Measurements from ENCODE around the gene ITGAL. TPM values are rescaled to one million over a fixed set of nuclear protein-coding genes. Genes with fewer than 3 reads are reported as not detected.

Gene ITGAL
- total RNA-seq, 1 experiment from 2014 or later, result not detected

GRCh38 chr16:30478766-30479478 is 6.4 kb downstream of the ITGAL start:
- ChIA-PET CTCF (no interaction called here), POLR2A (ENCODE audit: low non-redundant PET) (interaction anchor here (0.6 kb wide), 1 partner anchor 141 kb away, joined by 3 read pairs; no protein-coding TSS in a partner anchor)
- TF ChIP-seq CTCF (conservative IDR thresholded peaks at IDR 0.05; ENCODE audit: low read depth, low read length), result no peak
- TF ChIP-seq EZH2 (IDR thresholded peaks at IDR 0.05; ENCODE audit: borderline replicate concordance, low read depth, low read length, poor library complexity, severe bottlenecking), result no peak
- Histone ChIP-seq H3K27ac (ENCODE audit: low read depth, low read length, poor library complexity, severe bottlenecking) (no peak overlapping the region), H3K27me3 (replicated peaks; ENCODE audit: insufficient read depth, low read depth, low read length, poor library complexity) (no peaks in the 10 kb centered on the region), H3K4me3 (ENCODE audit: low read depth, low read length, poor library complexity, severe bottlenecking) (no peak overlapping the region), H3K9me3 (ENCODE audit: low read depth, low read length, poor library complexity, severe bottlenecking) (no peaks in the 10 kb centered on the region), H3K36me3 (ENCODE audit: insufficient read depth, low read length, poor library complexity, severe bottlenecking) (no peaks in the 10 kb centered on the region), H3K4me1 (ENCODE audit: insufficient read depth, low read length, poor library complexity, severe bottlenecking) (no peaks in the 10 kb centered on the region)
- no TSS peak for BruUV-seq (replicated peaks)
- no peak for DNase-seq (ENCODE audit: low spot score)
- intact Hi-C loops (cut with micrococcal nuclease; ENCODE audit: unreplicated experiment), result no loop called here

DNA sequence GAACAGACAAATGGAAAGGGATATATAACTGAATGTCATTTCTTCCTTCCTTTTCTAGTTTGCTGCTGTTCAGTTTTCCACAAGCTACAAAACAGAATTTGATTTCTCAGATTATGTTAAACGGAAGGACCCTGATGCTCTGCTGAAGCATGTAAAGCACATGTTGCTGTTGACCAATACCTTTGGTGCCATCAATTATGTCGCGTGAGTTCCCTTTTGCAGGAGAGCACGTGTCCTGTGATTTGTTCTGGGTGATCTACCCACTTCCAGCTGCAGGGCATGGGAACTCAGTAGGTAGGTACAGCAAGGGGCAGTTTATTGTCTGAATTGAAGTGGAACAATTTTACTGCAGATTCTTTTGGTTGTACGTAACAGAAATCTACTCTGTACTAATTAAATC is 8.8 kb downstream of the ITGAL start:
- no peak overlapping the region for H3K27ac ChIP-seq (ENCODE audit: low read depth, low read length, poor library complexity, severe bottlenecking)
- ChIA-PET POLR2A (ENCODE audit: low non-redundant PET) (no interaction called here), CTCF (interaction anchor here (0.6 kb wide), 1 partner anchor 1509 kb away, joined by 7 read pairs; no protein-coding TSS in a partner anchor)
- no peaks in the 10 kb centered on the region for H3K36me3 ChIP-seq (ENCODE audit: insufficient read depth, low read length, poor library complexity, severe bottlenecking)
- no peak for DNase-seq (ENCODE audit: low spot score)
- intact Hi-C loops (cut with micrococcal nuclease; ENCODE audit: unreplicated experiment), result no loop called here
- BruUV-seq (replicated peaks), result no TSS peak
- H3K4me3 ChIP-seq (ENCODE audit: low read depth, low read length, poor library complexity, severe bottlenecking), result no peak overlapping the region
- no peaks in the 10 kb centered on the region for H3K9me3 ChIP-seq (ENCODE audit: low read depth, low read length, poor library complexity, severe bottlenecking)
- no peaks in the 10 kb centered on the region for H3K27me3 ChIP-seq (replicated peaks; ENCODE audit: insufficient read depth, low read depth, low read length, poor library complexity)
- no peaks in the 10 kb centered on the region for H3K4me1 ChIP-seq (ENCODE audit: insufficient read depth, low read length, poor library complexity, severe bottlenecking)
- TF ChIP-seq EZH2 (IDR thresholded peaks at IDR 0.05; ENCODE audit: borderline replicate concordance, low read depth, low read length, poor library complexity, severe bottlenecking) (no peak), CTCF (conservative IDR thresholded peaks at IDR 0.05; ENCODE audit: low read depth, low read length) (no peak)

DNA sequence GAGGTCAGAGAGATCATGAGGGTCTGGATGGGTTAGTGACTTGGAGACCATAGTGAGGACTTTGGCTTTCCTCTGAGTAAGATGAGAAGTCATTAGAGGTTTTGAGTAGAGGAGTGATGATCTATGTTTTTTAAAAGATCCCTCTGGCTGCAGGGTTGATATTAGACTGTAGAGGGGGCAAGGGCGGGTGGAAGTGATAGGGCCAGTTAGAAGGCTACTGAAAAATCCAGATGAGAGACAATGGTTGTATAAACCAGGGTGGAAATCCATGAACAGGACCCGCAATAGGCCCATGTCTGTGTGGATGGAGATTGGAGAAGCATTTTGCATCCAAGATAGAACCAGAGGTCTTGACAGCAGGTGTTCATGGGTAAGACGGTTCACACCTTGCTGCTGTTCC is 9.8 kb downstream of the ITGAL start:
- DNase-seq (ENCODE audit: low spot score), result no peak
- Histone ChIP-seq H3K27me3 (replicated peaks; ENCODE audit: insufficient read depth, low read depth, low read length, poor library complexity) (no peaks in the 10 kb centered on the region), H3K36me3 (ENCODE audit: insufficient read depth, low read length, poor library complexity, severe bottlenecking) (no peaks in the 10 kb centered on the region), H3K4me1 (ENCODE audit: insufficient read depth, low read length, poor library complexity, severe bottlenecking) (no peaks in the 10 kb centered on the region), H3K27ac (ENCODE audit: low read depth, low read length, poor library complexity, severe bottlenecking) (no peak overlapping the region), H3K4me3 (ENCODE audit: low read depth, low read length, poor library complexity, severe bottlenecking) (no peak overlapping the region), H3K9me3 (ENCODE audit: low read depth, low read length, poor library complexity, severe bottlenecking) (no peaks in the 10 kb centered on the region)
- 0 out of 2 replicates have a peak, but pooled peaks have one; percentile 32 for TF ChIP-seq CTCF (conservative IDR thresholded peaks at IDR 0.05; ENCODE audit: low read depth, low read length)
- TF ChIP-seq EZH2 (IDR thresholded peaks at IDR 0.05; ENCODE audit: borderline replicate concordance, low read depth, low read length, poor library complexity, severe bottlenecking), result no peak
- BruUV-seq (replicated peaks), result no TSS peak
- POLR2A ChIA-PET (ENCODE audit: low non-redundant PET), result no interaction called here
- CTCF ChIA-PET, result no interaction called here
- intact Hi-C loops (cut with micrococcal nuclease; ENCODE audit: unreplicated experiment), result no loop called here

All from A673 (cell line).